Naive B cell (primary cell): ENCODE measurements around the gene SOD2. TPM values are rescaled to one million over a fixed set of nuclear protein-coding genes. Genes with fewer than 3 reads are reported as not detected.
"Not testable (repeated sequence)": the region's sequence is repeated elsewhere in the genome, so short reads cannot be mapped to it uniquely, and the experiment has no call there.

ENCODE experiments used
- ATAC-seq, 2 donors: fragments of 150-1000 bp; cut with Tn5 transposase; 2 replicates each; pipeline ENCODE4 v1.10.0; 2021; ENCODE audit warnings: low read depth in 2 of 2, mild to moderate bottlenecking in 2 of 2, moderate library complexity in 2 of 2
- DNase-seq: peaks from one replicate; pipeline ENCODE4 v3.0.0; 2022
- H3K27ac Mint-ChIP-seq, 6 donors: one replicate each; pipeline ENCODE4 v1.8.0; 2020 to 2022; ENCODE audit warnings: mild to moderate bottlenecking in 6 of 6, mixed read lengths in 6 of 6, moderate library complexity in 5 of 6, inconsistent platforms in 2 of 6
- H3K27me3 Mint-ChIP-seq, 3 donors: one replicate each; pipeline ENCODE4 v1.8.0; 2021 to 2022; ENCODE audit warnings: mixed read lengths in 3 of 3, mild to moderate bottlenecking in 1 of 3
- H3K36me3 Mint-ChIP-seq, 2 donors: one replicate each; pipeline ENCODE4 v1.8.0; 2020 to 2022; ENCODE audit warnings: mixed read lengths in 2 of 2, inconsistent platforms in 1 of 2, mild to moderate bottlenecking in 1 of 2
- H3K4me1 Mint-ChIP-seq, 3 donors: one replicate each; pipeline ENCODE4 v1.8.0; 2020 to 2022; ENCODE audit warnings: mixed read lengths in 3 of 3, inconsistent platforms in 1 of 3, mild to moderate bottlenecking in 1 of 3, moderate library complexity in 1 of 3
- H3K4me3 Mint-ChIP-seq, 8 donors: one replicate each; pipeline ENCODE4 v1.8.0; 2020 to 2022; ENCODE audit warnings: mild to moderate bottlenecking in 8 of 8, mixed read lengths in 8 of 8, moderate library complexity in 8 of 8, inconsistent platforms in 2 of 8
- H3K9me3 Mint-ChIP-seq, 7 donors: one replicate each; pipeline ENCODE4 v1.8.0; 2020 to 2022; ENCODE audit warnings: mixed read lengths in 7 of 7, mild to moderate bottlenecking in 5 of 7, inconsistent platforms in 2 of 7, moderate library complexity in 1 of 7
- polyA plus RNA-seq, 6 donors: library from polyadenylated mRNA; unstranded; fragments of 300-500 nt; fragmentation: Illumina TruSeq; gene quantifications; one replicate each; pipeline ENCODE4 v1.2.3, GENCODE V29; 2021; ENCODE audit warnings: low read depth in 6 of 6

SOD2 gene
- polyA plus RNA-seq, 6 donors from 2014 or later = 74.3 to 99.4 (median 83.2) TPM

- DNase-seq (no peak), ATAC-seq (no peak)
- peaks cover 8 to 9% of the 10 kb centered on the region in 2 donors for H3K36me3 Mint-ChIP-seq
- no peaks in the 10 kb centered on the region for H3K9me3 Mint-ChIP-seq
- no peak overlapping the region for H3K4me3 Mint-ChIP-seq
- no peak overlapping the region for H3K27ac Mint-ChIP-seq
- H3K27me3 Mint-ChIP-seq = no peaks in the 10 kb centered on the region
- H3K4me1 Mint-ChIP-seq = peaks cover 11 to 16% (median 13%) of the 10 kb centered on the region in 3 donors
These were observed 6.3 kb downstream of the SOD2 start for GRCh38 chr6:159686703-159687102.

GRCh38 chr6:159686040-159686439 is 7.0 kb downstream of the SOD2 start:
- H3K4me3 Mint-ChIP-seq = peak overlapping the region in 1 of 8 donors; percentile 37
- peak overlapping the region in 2 of 6 donors; percentile 52 to 61 for H3K27ac Mint-ChIP-seq
- H3K9me3 Mint-ChIP-seq = no peaks in the 10 kb centered on the region
- ATAC-seq = no peak
- peaks cover 8 to 9% of the 10 kb centered on the region in 2 donors for H3K36me3 Mint-ChIP-seq
- H3K4me1 Mint-ChIP-seq = peaks cover 8 to 11% (median 9%) of the 10 kb centered on the region in 3 donors
- no peaks in the 10 kb centered on the region for H3K27me3 Mint-ChIP-seq
- DNase-seq = no peak

- Mint-ChIP-seq H3K27me3 (no peaks in the 10 kb centered on the region), H3K4me3 (no peak overlapping the region), H3K9me3 (no peaks in the 10 kb centered on the region), H3K4me1 (peaks cover 7 to 8% (median 7%) of the 10 kb centered on the region in 3 donors), H3K36me3 (peaks cover 7 to 14% of the 10 kb centered on the region in 2 donors), H3K27ac (no peak overlapping the region)
- DNase-seq (no peak), ATAC-seq (no peak)
These were observed 9.1 kb downstream of the SOD2 start for GRCh38 chr6:159684013-159684304.

- H3K4me1 Mint-ChIP-seq = peaks cover 0 to 3% (median 3%) of the 10 kb centered on the region in 3 donors
- ATAC-seq (no peak), DNase-seq (no peak)
- H3K27ac Mint-ChIP-seq = no peak overlapping the region
- peaks cover 0 to 14% of the 10 kb centered on the region in 2 donors for H3K36me3 Mint-ChIP-seq
- no peaks in the 10 kb centered on the region for H3K9me3 Mint-ChIP-seq
- no peaks in the 10 kb centered on the region for H3K27me3 Mint-ChIP-seq
- H3K4me3 Mint-ChIP-seq = no peak overlapping the region
These were observed 10.2 kb downstream of the SOD2 start for GRCh38 chr6:159682810-159683209.

GRCh38 chr6:159682295-159682694 is 10.7 kb downstream of the SOD2 start:
- peaks cover 0 to 3% (median 3%) of the 10 kb centered on the region in 3 donors for H3K4me1 Mint-ChIP-seq
- H3K36me3 Mint-ChIP-seq = peaks cover 0 to 14% of the 10 kb centered on the region in 2 donors
- no peaks in the 10 kb centered on the region for H3K9me3 Mint-ChIP-seq
- H3K27me3 Mint-ChIP-seq = no peaks in the 10 kb centered on the region
- ATAC-seq (no peak), DNase-seq (no peak)
- no peak overlapping the region for H3K4me3 Mint-ChIP-seq
- H3K27ac Mint-ChIP-seq = no peak overlapping the region

GRCh38 chr6:159681191-159681880 is 11.7 kb downstream of the SOD2 start:
- peaks cover 0 to 3% (median 0%) of the 10 kb centered on the region in 3 donors for H3K4me1 Mint-ChIP-seq
- H3K36me3 Mint-ChIP-seq = peaks cover 0 to 14% of the 10 kb centered on the region in 2 donors
- ATAC-seq (no peak), DNase-seq (no peak)
- H3K27me3 Mint-ChIP-seq = no peaks in the 10 kb centered on the region
- no peak overlapping the region for H3K4me3 Mint-ChIP-seq
- peak overlapping the region in 2 of 6 donors; percentile 54 to 70 for H3K27ac Mint-ChIP-seq
- H3K9me3 Mint-ChIP-seq = no peaks in the 10 kb centered on the region

GRCh38 chr6:159680104-159680503 is 12.9 kb downstream of the SOD2 start:
- H3K27me3 Mint-ChIP-seq = no peaks in the 10 kb centered on the region
- H3K27ac Mint-ChIP-seq = peak overlapping the region in 1 of 6 donors; percentile 52
- no peak for DNase-seq
- peaks cover 0 to 3% (median 0%) of the 10 kb centered on the region in 3 donors for H3K4me1 Mint-ChIP-seq
- H3K9me3 Mint-ChIP-seq = peaks cover 0 to 2% (median 0%) of the 10 kb centered on the region in 7 donors
- H3K36me3 Mint-ChIP-seq = peaks cover 0 to 18% of the 10 kb centered on the region in 2 donors
- ATAC-seq = no peak
- H3K4me3 Mint-ChIP-seq = no peak overlapping the region

- H3K4me1 Mint-ChIP-seq = peaks cover 0 to 6% (median 3%) of the 10 kb centered on the region in 3 donors
- peak overlapping the region in 1 of 6 donors; percentile 52 for H3K27ac Mint-ChIP-seq
- peaks cover 0 to 14% of the 10 kb centered on the region in 2 donors for H3K36me3 Mint-ChIP-seq
- peaks cover 0 to 4% (median 2%) of the 10 kb centered on the region in 7 donors for H3K9me3 Mint-ChIP-seq
- no peak overlapping the region for H3K4me3 Mint-ChIP-seq
- no peak for DNase-seq
- no peak for ATAC-seq
- H3K27me3 Mint-ChIP-seq = no peaks in the 10 kb centered on the region
These were observed 13.7 kb downstream of the SOD2 start for GRCh38 chr6:159679091-159680077.

- H3K9me3 Mint-ChIP-seq = peaks cover 0 to 4% (median 2%) of the 10 kb centered on the region in 7 donors
- H3K27ac Mint-ChIP-seq = no peak overlapping the region
- ATAC-seq (no peak), DNase-seq (no peak)
- no peaks in the 10 kb centered on the region for H3K27me3 Mint-ChIP-seq
- H3K4me1 Mint-ChIP-seq = peaks cover 0 to 6% (median 3%) of the 10 kb centered on the region in 3 donors
- H3K36me3 Mint-ChIP-seq = peaks cover 0 to 14% of the 10 kb centered on the region in 2 donors
- no peak overlapping the region for H3K4me3 Mint-ChIP-seq
These were observed 14.5 kb downstream of the SOD2 start for GRCh38 chr6:159678574-159678973.

GRCh38 chr6:159677506-159678165 is 15.4 kb downstream of the SOD2 start:
- Mint-ChIP-seq H3K4me3 (no peak overlapping the region), H3K27ac (no peak overlapping the region), H3K9me3 (peaks cover 0 to 6% (median 2%) of the 10 kb centered on the region in 7 donors), H3K36me3 (peaks cover 0 to 14% of the 10 kb centered on the region in 2 donors), H3K27me3 (no peaks in the 10 kb centered on the region), H3K4me1 (peaks cover 0 to 11% (median 3%) of the 10 kb centered on the region in 3 donors)
- ATAC-seq (no peak), DNase-seq (no peak)

GRCh38 chr6:159676890-159677505 is 16.0 kb downstream of the SOD2 start:
- no peak for DNase-seq
- Mint-ChIP-seq H3K27ac (no peak overlapping the region), H3K36me3 (peaks cover 2 to 9% of the 10 kb centered on the region in 2 donors), H3K4me3 (no peak overlapping the region), H3K9me3 (peaks cover 0 to 6% (median 2%) of the 10 kb centered on the region in 7 donors), H3K4me1 (peaks cover 0 to 11% (median 3%) of the 10 kb centered on the region in 3 donors), H3K27me3 (no peaks in the 10 kb centered on the region)
- ATAC-seq = no peak

GRCh38 chr6:159676236-159676635 is 16.8 kb downstream of the SOD2 start:
- Mint-ChIP-seq H3K9me3 (peaks cover 0 to 11% (median 5%) of the 10 kb centered on the region in 7 donors), H3K36me3 (peaks cover 8 to 14% of the 10 kb centered on the region in 2 donors), H3K4me1 (peaks cover 0 to 11% (median 0%) of the 10 kb centered on the region in 3 donors)
- ATAC-seq, DNase-seq, H3K27ac Mint-ChIP-seq, H3K27me3 Mint-ChIP-seq, H3K4me3 Mint-ChIP-seq: not testable (repeated sequence)
